HG03135 (cell line): ENCODE results near the gene F8.
"Not testable (repeated sequence)": the region's sequence is repeated elsewhere in the genome, so short reads cannot be mapped to it uniquely, and the experiment has no call there.

Experiments
- ATAC-seq: cut with Tn5 transposase; IDR thresholded peaks from one replicate; pipeline ENCODE4 v1.9.1; 2021; ENCODE audit warnings: mild to moderate bottlenecking, moderate library complexity; ENCODE audit not compliant: unreplicated experiment

The F8 gene

DNA sequence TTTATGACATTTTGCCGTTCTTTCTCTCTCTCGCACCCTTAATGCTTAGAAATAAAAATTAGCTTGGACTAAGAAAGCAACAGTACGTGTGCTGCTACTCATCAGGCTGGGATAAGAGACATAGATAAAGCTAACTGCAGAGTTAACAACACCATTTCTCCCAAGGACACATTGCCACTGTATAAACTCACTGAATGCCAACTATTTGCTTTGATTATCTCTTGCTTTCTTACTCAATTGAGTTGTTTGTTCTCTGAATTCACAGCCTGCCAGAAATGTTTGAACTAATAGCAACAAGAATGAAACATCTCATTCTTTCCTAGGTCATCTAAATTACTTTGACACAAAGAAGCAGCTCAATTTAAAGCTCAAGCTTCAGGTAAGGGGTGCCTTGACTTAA, 34.6 kb downstream of the F8 start:
- ATAC-seq, result no peak

DNA sequence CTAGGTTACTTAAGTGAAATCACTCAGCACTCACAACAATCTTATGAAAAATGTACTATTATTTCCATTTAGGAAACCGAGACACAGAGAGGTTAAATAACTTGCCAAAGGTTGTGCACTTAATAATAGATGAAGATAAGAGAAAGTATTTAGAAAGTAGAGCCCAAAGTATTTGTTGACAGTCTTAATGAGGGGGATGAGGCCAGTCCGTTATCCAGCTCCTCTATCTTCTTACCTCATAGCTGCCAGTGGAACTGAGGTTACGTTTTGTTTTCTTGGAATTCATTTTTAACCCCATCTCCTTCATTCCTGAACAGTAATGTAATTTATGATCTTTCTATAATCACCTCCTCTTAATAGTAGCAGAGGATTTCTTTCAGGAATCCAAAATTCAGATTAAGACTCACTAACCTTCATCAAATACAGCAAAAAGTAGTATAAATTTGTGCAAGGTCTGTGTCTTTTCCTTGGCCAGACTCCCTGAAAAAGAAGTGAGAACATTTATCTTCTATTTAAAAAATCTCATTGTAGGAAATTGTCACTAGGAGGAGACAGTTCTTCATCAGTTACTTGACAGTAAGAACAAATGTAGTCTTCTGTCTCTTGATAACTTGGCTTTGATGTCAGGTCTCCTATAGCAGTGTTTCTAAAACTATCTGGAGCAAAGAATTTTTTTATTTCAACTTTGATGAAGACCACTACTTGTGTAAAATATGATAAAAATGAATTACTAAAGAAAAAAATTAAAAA, 35.5 kb downstream of the F8 start:
- no peak for ATAC-seq

DNA sequence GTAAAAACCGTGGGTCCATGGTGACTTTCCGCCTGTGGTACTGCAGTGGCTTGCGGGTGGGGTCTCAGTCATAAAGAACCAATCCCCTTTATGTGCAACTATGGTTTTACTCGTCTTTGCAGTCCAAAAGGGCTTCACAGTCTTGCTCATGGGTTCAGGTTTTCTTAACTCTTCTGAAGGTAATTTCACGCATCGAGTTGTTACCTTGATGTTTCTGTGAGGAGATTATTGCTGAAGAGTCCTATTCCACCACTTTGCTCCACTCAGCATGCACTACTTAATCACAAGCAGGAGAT, 41.5 kb downstream of the F8 start:
- ATAC-seq, result peak; percentile 15

DNA sequence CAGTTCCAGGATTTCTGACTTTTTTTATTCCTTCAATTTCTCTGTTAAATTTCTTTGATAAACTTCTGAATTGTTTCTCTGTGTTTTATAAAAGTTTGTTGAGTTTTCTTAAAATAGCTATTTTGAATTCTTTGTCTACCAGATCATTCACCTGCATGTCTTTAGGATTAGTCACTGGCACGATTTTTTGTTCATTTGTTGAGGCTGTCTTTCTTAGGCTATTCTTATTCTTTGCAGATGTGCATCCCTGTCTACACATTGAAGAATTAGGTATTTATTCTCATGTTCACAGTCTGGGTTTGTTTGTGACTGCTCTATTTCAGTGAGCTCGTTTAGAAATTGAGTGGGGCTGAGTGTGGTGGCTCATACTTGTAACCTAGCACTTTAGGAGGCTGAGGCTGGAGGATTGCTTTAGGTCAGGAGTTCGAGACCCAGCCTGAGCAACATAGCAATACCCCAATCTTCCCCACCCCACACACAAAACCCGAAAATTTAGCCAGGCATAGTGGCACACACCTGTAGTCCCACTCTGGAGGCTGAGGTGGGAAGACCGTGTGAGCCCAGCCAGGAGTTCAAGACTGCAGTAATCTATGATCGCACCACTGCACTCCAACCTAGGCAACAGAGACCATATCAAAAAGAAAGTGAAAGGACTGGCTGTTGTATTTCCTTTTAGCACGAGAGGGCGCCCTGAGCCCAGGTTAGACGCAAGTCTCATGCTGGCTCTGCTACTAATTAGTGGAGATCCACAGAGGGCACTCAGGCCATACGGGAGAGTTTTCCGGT, 42.0 kb downstream of the F8 start:
- peak; percentile 97 for ATAC-seq

DNA sequence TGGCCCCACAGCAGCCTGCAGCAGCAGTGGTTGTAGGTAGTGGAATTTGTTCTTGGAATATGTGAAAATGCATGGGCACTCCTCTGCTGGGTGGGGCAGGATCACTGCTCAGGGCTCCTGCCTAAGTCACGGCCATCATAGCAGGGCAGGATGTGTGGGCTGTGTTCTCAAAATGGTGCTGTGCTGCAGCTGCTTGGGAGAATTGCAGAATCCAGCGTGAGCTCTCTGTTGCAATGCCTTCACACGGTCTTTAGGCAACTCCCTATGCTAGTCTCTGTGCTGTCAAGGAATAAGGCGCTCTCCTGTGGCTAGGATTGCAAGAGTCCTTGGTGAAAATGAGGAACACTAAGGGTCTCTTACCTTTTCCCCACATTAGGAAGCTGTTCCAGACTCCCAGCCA, 42.9 kb downstream of the F8 start:
- ATAC-seq, result no peak

DNA sequence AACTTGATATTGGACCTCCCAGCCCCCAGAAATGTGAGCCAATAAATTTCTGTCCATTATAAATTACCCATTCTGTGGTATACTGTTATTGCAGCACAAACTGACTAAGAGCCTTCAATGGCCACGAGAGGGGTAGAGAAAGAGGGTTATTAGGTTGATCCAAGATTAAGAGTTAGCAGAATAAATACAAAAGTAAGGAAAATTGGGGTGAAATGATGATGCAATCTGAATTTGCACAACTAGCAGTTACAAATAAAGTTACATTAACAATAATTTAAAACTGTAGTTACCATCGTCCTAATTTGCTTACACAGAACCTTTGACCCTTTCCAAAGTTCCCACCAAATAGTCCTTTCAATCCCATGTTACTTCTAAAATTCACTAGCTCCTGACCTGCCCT, 54.2 kb downstream of the F8 start:
- ATAC-seq, result no peak

DNA sequence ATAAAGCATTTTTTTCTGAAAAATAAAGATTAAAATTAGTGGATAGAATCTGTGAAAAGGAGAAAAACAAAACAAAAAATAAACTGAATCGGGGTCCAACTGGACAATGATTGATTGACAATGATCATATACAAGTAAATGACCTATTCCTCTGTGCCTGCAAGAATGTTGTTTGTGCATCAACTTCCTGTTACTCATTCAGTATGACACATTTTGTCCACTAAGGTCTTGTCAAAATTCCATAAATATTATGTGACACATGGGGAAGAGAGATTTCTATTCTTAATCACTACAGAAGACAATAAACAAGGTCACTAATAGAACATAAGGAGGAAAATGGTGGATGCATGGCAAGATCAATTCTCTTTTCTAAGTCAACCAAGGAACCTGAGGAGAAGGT, 54.9 kb downstream of the F8 start:
- no peak for ATAC-seq

DNA sequence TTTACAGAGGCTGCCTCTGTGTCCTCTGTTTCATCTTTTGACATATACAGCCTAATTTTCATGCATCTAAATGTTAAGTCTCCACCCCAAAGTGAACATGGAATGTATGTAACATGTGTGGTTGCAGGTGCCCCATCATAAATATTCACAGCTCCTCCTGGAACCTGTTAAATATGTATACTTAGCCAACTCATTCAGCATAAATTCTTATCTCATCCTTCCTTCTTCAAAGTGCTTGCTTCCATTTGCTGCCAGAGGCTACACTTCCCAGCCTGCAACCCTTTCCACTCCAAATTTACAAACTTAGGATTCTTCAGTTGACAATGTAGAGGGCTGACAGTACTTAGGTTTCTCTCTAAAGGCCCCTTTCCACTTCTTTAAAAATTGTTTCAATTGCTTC, 60.6 kb downstream of the F8 start:
- no peak for ATAC-seq

DNA sequence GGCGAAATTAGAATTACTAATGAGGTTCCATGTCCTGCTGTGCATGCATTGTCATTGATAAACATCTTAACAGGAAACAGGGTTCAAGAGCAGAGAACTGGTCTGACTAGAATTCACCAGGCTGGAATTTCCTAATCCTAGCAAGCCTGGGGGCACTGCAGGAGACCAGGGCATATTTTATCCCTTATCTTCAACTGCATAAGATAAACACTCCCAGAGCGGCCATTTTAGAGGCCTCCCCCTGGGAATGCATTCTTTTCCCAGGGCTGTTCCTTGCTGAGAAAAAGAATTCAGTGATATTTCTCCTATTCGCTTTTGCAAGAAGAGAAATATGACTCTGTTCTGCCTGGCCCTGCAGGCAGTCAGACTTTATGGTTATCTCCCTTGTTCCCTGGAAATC, 66.7 kb downstream of the F8 start:
- not testable (repeated sequence) for ATAC-seq

DNA sequence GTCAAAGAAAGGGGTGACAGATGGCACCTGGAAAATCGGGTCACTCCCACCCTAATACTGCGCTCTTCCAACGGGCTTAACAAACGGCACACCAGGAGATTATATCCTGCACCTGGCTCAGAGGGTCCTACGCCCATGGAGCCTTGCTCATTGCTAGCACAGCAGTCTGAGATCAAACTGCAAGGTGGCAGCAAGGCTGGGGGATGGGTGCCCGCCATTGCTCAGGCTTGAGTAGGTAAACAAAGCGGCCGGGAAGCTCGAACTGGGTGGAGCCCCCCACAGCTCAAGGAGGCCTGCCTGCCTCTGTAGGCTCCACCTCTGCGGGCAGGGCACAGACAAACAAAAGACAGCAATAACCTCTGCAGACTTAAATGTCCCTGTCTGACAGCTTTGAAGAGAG, 83.3 kb downstream of the F8 start:
- ATAC-seq, result not testable (repeated sequence)

DNA sequence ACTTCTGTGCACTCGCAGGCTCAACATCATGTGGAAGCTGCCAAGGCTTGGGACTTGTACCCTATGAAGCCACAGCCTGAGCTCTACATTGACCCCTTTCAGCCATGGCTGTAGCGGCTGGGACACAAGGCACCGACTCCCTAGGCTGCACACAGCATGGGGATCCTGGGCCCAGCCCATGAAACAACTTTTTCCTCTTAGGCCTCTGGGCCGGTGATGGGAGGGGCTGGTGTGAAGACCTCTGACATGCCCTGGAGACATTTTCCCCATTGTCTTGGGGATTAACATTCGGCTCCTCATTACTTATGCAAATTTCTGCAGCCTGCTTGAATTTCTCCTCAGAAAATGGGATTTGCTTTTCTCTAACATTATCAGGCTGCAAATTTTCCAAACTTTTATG, 97.8 kb downstream of the F8 start:
- not testable (repeated sequence) for ATAC-seq

DNA sequence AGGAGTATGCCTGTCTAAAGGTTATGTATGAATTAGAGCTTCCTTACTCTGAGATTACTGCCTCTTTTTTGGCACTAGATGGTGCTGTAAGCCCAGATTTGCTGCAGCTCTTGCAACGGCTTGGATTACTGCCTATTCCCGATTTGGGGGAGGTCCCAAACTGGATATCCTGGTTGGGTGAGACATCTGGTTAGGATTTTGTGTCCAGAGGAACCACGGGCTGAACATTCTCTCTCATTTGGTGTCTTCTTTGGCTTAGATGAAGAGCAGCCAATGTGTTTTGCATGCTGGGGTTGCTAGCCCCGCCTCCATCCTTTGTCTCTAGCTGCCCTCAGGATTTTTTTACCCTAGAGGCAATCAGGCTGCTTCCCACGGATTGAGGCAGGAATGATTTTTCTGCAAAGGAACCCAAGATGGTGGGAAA, 104.5 kb downstream of the F8 start:
- ATAC-seq, result no peak

DNA sequence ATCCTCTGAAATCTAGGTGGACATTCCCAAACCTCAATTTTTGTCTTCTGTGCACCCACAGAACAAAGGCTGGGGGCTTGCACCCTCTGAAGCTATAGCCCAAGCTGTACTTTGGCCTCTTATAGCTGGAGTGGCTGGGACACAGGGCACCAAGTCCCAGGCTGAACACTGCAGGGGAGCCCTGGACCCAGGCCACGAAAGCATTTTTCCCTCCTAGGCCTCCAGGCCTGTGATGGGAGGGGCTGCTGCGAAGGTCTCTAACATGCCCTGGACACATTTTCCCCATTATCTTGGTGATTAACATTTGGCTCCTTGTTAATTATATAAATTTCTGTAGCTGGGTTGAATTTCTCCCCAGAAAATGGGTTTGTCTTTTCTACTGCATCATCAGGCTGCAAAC, 108.5 kb downstream of the F8 start:
- no peak for ATAC-seq

DNA sequence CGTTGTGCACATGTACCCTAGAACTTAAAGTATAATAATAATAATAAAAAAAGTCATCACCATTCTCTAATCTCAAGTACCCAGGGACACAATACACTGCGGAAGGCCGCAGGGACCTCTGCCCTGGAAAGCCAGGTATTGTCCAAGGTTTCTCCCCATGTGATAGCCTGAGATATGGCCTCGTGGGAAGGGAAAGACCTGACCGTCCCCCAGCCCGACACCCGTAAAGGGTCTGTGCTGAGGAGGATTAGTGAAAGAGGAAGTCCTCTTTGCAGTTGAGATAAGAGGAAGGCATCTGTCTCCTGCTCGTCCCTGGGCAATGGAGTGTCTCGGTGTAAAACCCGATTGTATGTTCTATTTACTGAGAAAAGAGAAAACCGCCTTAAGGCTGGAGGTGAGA, 112.0 kb downstream of the F8 start:
- ATAC-seq, result not testable (repeated sequence)

DNA sequence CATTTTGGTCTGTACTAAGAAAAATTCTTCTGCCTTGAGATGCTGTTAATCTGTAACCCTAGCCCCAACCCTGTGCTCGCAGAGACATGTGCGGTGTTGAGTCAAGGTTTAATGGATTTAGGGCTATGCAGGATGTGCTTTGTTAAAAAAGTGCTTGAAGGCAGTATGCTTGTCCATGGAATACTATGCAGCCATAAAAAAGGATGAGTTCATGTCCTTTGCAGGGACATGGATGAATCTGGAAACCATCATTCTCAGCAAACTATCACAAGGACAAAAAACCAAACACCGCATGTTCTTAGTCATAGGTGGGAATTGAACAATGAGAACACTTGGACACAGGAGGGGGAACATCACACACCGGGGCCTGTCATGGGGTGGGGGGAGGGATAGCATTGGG, 112.5 kb downstream of the F8 start:
- ATAC-seq, result not testable (repeated sequence)

DNA sequence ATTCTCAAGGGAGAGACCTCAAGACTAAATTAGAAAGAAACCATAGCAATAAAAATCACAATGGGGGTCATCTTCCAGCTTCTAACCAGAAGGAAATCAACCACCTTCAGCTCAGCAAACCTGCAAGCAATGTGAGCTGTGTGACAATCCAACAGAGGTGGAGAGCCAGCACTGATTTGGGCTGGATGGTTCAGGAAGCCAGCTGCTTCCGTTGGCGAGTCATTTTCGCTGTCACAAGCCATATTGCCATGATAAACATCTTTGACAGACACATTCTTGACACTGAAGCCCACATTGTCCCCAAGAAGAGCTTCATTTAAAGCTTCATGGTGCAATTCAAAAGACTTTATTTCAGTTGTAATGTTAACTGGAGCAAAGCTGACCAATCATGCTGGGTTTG, 113.7 kb downstream of the F8 start:
- no peak for ATAC-seq

DNA sequence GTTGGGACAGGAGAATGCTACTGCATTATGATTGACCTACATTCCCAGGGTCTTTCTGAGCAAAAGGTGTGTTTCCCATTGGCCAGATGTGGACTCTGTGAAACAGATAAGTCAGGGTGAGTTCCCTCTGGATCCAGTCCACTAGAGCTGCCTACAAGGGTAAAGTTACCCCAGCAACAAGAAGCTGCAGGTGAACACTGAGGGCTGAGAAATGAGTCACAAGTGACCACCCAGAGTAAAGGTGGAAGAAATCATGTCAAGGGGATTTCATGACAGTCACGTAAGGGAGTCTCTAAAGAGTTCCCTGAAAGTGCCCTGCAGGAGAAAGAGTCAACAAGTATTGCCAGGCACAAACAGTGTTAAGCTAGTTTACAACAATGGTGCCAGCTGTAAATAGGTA, 120.1 kb downstream of the F8 start:
- ATAC-seq, result no peak

DNA sequence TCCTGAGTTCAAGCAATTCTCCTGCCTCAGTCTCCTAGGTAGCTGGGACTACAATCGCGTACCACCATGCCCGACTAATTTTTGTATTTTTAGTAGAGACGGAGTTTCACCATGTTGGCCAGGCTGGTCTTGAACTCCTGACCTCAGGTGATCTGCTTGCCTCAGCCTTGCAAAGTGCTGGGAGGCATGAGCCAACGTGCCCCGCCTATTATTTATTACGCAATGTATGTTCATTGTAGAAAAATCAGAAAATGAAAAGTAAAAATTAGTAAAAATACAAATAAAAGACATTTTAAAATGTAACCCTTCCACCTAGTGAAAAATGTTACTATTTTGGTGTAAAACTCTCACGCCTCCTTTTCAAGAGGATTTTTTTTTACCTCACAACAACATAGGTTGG, 122.2 kb downstream of the F8 start:
- ATAC-seq, result no peak

DNA sequence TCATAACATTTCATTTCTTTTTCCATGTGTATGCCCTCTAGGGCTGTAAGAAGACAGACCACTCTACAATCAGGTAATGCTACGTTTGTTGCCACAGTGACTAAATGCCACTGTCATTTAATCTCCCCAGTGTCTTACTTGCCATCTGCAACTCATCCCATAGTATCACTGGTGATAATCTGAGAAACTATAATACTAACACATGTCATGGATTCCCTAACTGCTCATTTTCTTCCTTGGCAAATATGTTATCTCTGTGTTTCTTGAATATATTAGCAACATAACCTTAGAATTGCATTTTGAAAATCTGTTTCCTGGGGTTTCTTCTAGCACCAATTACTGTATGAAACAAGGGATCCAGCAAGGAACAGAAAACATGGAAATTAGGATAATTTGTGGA, 130.2 kb downstream of the F8 start:
- ATAC-seq, result no peak

DNA sequence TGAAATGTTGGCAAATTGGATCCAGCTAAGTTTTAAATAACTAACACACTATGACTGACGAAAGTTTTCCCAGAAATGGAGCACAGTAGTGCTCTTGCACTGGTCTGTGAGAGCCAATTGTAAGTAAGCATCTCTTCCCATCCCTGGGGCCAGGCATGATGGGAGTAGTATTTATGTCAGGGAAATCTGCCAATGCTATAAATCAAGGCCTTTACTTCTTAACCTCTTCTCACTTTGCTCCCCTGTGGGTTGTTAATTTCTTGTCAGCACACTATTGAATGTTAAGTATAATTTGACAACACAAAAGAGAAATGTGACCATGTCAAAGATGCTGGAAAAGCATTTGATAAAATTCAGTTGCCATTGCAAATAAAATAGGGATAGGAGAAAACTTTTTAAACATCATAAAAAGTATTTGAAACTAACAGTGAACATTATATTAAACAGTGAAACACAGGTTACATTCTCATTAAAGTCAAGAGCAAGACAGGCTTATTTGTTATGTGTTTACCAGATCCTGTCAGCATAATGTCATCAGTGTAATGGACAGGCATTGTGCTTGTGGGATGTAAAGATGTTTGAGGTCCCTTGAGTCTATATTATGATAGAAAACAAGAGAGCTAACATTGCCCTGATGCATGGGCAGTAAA, 131.4 kb downstream of the F8 start:
- no peak for ATAC-seq

DNA sequence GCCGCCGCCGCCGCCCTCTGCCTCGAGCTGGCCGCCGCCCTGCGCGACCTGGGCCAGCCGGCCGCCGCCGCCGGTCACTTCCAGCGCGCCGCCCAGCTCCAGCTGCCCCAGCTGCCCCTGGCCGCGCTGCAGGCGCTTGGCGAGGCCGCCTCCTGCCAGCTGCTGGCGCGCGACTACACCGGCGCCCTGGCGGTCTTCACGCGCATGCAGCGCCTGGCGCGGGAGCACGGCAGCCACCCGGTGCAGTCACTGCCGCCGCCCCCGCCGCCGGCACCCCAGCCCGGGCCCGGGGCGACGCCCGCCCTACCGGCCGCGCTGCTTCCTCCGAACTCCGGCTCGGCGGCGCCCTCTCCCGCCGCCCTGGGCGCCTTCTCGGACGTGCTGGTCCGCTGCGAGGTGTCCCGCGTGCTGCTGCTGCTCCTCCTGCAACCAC, 135.7 kb downstream of the F8 start:
- peak; percentile 57 for ATAC-seq
